CD4-positive, alpha-beta memory T cell (primary cell): ENCODE data around the gene ITGB3. TPM values are rescaled to one million over a fixed set of nuclear protein-coding genes. Genes with fewer than 3 reads are reported as not detected.
A peak's percentile ranks its signal among the peaks of the same experiment; 100 is the strongest.

ENCODE experiments used
- CTCF ChIA-PET: fragments of 350-600 bp; sonication (Branson Sonifier 250); formaldehyde crosslinking; loops from one replicate; lab custom pipeline; 2021; ENCODE audit warnings: inconsistent platforms; ENCODE audit not compliant: partially characterized antibody; lab: Charles Lee
- POLR2A ChIA-PET: fragments of 350-600 bp; sonication (Branson Sonifier 250); formaldehyde crosslinking; loops from one replicate; lab custom pipeline; 2021; ENCODE audit not compliant: partially characterized antibody; lab: Charles Lee
- DNase-seq, 5 donors: peaks; one replicate each; pipeline versions ENCODE4 v3.0.0 to v3.0.0-alpha.2; 2020 to 2022; ENCODE audit warnings: mixed read lengths in 1 of 5
- H3K27ac ChIP-seq: one replicate; pipeline ENCODE4 v1.7.0; 2013; ENCODE audit warnings: low read depth, low read length
- H3K27me3 ChIP-seq: 2 replicates; pipeline ENCODE4 v1.7.0; 2013; ENCODE audit warnings: mild to moderate bottlenecking, low read length, moderate library complexity; ENCODE audit not compliant: insufficient read depth
- H3K36me3 ChIP-seq: 2 replicates; pipeline ENCODE4 v1.7.0; 2013; ENCODE audit warnings: mild to moderate bottlenecking, low read length, moderate library complexity; ENCODE audit not compliant: insufficient read depth
- H3K4me1 ChIP-seq: 2 replicates; pipeline ENCODE4 v1.7.0; 2013; ENCODE audit warnings: mild to moderate bottlenecking, low read length, moderate library complexity; ENCODE audit not compliant: insufficient read depth
- H3K4me3 ChIP-seq, 2 donors: one replicate each; pipeline ENCODE4 v1.7.0; 2013; ENCODE audit warnings: low read length in 2 of 2, mild to moderate bottlenecking in 1 of 2
- H3K9me3 ChIP-seq, 2 donors: one replicate each; pipeline ENCODE4 v1.7.0; 2013; ENCODE audit warnings: low read length in 2 of 2, control low read depth in 1 of 2; ENCODE audit not compliant: control insufficient read depth in 1 of 2
- H3K27ac Mint-ChIP-seq, 7 donors: one replicate each; pipeline ENCODE4 v1.8.0; 2020 to 2021; ENCODE audit warnings: mixed read lengths in 7 of 7, mild to moderate bottlenecking in 6 of 7, inconsistent platforms in 3 of 7, moderate library complexity in 3 of 7
- H3K27me3 Mint-ChIP-seq, 2 donors: one replicate each; pipeline ENCODE4 v1.8.0; 2020 to 2021; ENCODE audit warnings: mixed read lengths in 2 of 2
- H3K36me3 Mint-ChIP-seq, 2 donors: one replicate each; pipeline ENCODE4 v1.8.0; 2020 to 2021; ENCODE audit warnings: mixed read lengths in 2 of 2, inconsistent platforms in 1 of 2, mild to moderate bottlenecking in 1 of 2
- H3K4me1 Mint-ChIP-seq, 4 donors: one replicate each; pipeline ENCODE4 v1.8.0; 2020 to 2021; ENCODE audit warnings: mixed read lengths in 4 of 4, mild to moderate bottlenecking in 1 of 4
- H3K4me3 Mint-ChIP-seq, 8 donors: one replicate each; pipeline ENCODE4 v1.8.0; 2020 to 2021; ENCODE audit warnings: mixed read lengths in 8 of 8, mild to moderate bottlenecking in 7 of 8, moderate library complexity in 6 of 8, inconsistent platforms in 3 of 8
- H3K9me3 Mint-ChIP-seq, 8 donors: one replicate each; pipeline ENCODE4 v1.8.0; 2020 to 2021; ENCODE audit warnings: mixed read lengths in 8 of 8, mild to moderate bottlenecking in 5 of 8, inconsistent platforms in 3 of 8, moderate library complexity in 1 of 8
- intact Hi-C: fragments of 100-400 bp; cut with micrococcal nuclease; formaldehyde crosslinking; loops from one replicate; pipeline ENCODE4 v1.15.1; 2023
- polyA plus RNA-seq, 2 donors: library from polyadenylated mRNA; unstranded; fragments of 300-500 nt; fragmentation: Illumina TruSeq; gene quantifications; one replicate each; pipeline ENCODE4 v1.2.3, GENCODE V29; 2021
- total RNA-seq, 2 experiments: library from RNA; stranded (reverse); gene quantifications; one replicate each; pipeline ENCODE4 v1.2.3, GENCODE V29; 2021

ITGB3 gene
- total and polyA plus RNA-seq, 4 experiments from 2014 or later = not detected

GRCh38 chr17:47281216-47281615 lies 27.6 kb downstream of the ITGB3 start:
- no peak overlapping the region for H3K27ac Mint-ChIP-seq
- Histone ChIP-seq H3K9me3 (no peaks in the 10 kb centered on the region), H3K27ac (no peak overlapping the region), H3K36me3 (no peaks in the 10 kb centered on the region), H3K4me3 (no peak overlapping the region), H3K27me3 (no peaks in the 10 kb centered on the region), H3K4me1 (no peaks in the 10 kb centered on the region)
- CTCF ChIA-PET = no interaction called here
- no peak overlapping the region for H3K4me3 Mint-ChIP-seq
- peaks cover 3 to 4% of the 10 kb centered on the region in 2 donors for H3K27me3 Mint-ChIP-seq
- intact Hi-C loops = no loop called here
- POLR2A ChIA-PET = no interaction called here
- DNase-seq = no peak
- H3K9me3 Mint-ChIP-seq = peaks cover 0 to 2% (median 0%) of the 10 kb centered on the region in 8 donors
- H3K36me3 Mint-ChIP-seq = no peaks in the 10 kb centered on the region
- H3K4me1 Mint-ChIP-seq = peaks cover 0 to 4% (median 0%) of the 10 kb centered on the region in 4 donors

GRCh38 chr17:47285003-47285402 lies 31.4 kb downstream of the ITGB3 start:
- H3K36me3 ChIP-seq = no peaks in the 10 kb centered on the region
- Mint-ChIP-seq H3K9me3 (no peaks in the 10 kb centered on the region), H3K4me3 (no peak overlapping the region), H3K4me1 (peaks cover 0 to 2% (median 0%) of the 10 kb centered on the region in 4 donors), H3K27ac (no peak overlapping the region), H3K27me3 (peaks cover 0 to 4% of the 10 kb centered on the region in 2 donors), H3K36me3 (no peaks in the 10 kb centered on the region)
- ChIA-PET POLR2A (no interaction called here), CTCF (no interaction called here)
- H3K27me3 ChIP-seq = no peaks in the 10 kb centered on the region
- DNase-seq = no peak
- intact Hi-C loops = no loop called here
- no peaks in the 10 kb centered on the region for H3K9me3 ChIP-seq
- H3K4me3 ChIP-seq = no peak overlapping the region
- H3K4me1 ChIP-seq = no peaks in the 10 kb centered on the region
- H3K27ac ChIP-seq = no peak overlapping the region

GRCh38 chr17:47286198-47286914 lies 32.7 kb downstream of the ITGB3 start:
- Histone ChIP-seq H3K27ac (no peak overlapping the region), H3K4me3 (no peak overlapping the region), H3K36me3 (no peaks in the 10 kb centered on the region), H3K9me3 (no peaks in the 10 kb centered on the region), H3K4me1 (no peaks in the 10 kb centered on the region), H3K27me3 (no peaks in the 10 kb centered on the region)
- H3K4me1 Mint-ChIP-seq = peaks cover 0 to 2% (median 0%) of the 10 kb centered on the region in 4 donors
- H3K27ac Mint-ChIP-seq = no peak overlapping the region
- H3K9me3 Mint-ChIP-seq = no peaks in the 10 kb centered on the region
- no peaks in the 10 kb centered on the region for H3K36me3 Mint-ChIP-seq
- CTCF ChIA-PET = no interaction called here
- no peak for DNase-seq
- POLR2A ChIA-PET = no interaction called here
- intact Hi-C loops = no loop called here
- H3K4me3 Mint-ChIP-seq = no peak overlapping the region
- peaks cover 0 to 4% of the 10 kb centered on the region in 2 donors for H3K27me3 Mint-ChIP-seq

DNA sequence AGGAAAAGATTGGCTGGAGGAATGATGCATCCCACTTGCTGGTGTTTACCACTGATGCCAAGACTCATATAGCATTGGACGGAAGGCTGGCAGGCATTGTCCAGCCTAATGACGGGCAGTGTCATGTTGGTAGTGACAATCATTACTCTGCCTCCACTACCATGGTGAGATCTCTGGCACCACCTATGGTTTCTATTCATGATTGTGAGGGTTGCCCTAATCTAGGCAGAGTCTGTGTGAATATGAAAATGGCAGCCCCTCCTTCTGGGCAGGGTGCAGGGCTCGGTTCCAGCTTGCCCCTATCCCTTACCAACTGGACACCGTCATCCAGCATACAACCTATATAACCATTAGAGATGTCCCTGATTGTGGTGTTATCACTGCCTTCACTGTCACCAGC lies 33.4 kb downstream of the ITGB3 start:
- CTCF ChIA-PET = no interaction called here
- Mint-ChIP-seq H3K27ac (no peak overlapping the region), H3K4me3 (no peak overlapping the region), H3K9me3 (no peaks in the 10 kb centered on the region), H3K27me3 (peaks cover 0 to 4% of the 10 kb centered on the region in 2 donors), H3K4me1 (peaks cover 0 to 2% (median 0%) of the 10 kb centered on the region in 4 donors), H3K36me3 (no peaks in the 10 kb centered on the region)
- no peak for DNase-seq
- H3K27me3 ChIP-seq = no peaks in the 10 kb centered on the region
- H3K4me3 ChIP-seq = no peak overlapping the region
- POLR2A ChIA-PET = no interaction called here
- intact Hi-C loops = no loop called here
- no peaks in the 10 kb centered on the region for H3K4me1 ChIP-seq
- H3K27ac ChIP-seq = no peak overlapping the region
- H3K36me3 ChIP-seq = no peaks in the 10 kb centered on the region
- no peaks in the 10 kb centered on the region for H3K9me3 ChIP-seq

- CTCF ChIA-PET = no interaction called here
Measured at GRCh38 chr17:47287639-47288038, 34.0 kb downstream of the ITGB3 start.

GRCh38 chr17:47288531-47289116 lies 35.0 kb downstream of the ITGB3 start:
- H3K4me3 ChIP-seq = no peak overlapping the region
- H3K9me3 ChIP-seq = no peaks in the 10 kb centered on the region
- H3K27ac ChIP-seq = no peak overlapping the region
- Mint-ChIP-seq H3K4me1 (peaks cover 0 to 2% (median 0%) of the 10 kb centered on the region in 4 donors), H3K4me3 (no peak overlapping the region), H3K27ac (peak overlapping the region in 1 of 7 donors; percentile 72), H3K27me3 (peaks cover 0 to 4% of the 10 kb centered on the region in 2 donors), H3K36me3 (no peaks in the 10 kb centered on the region), H3K9me3 (no peaks in the 10 kb centered on the region)
- no peaks in the 10 kb centered on the region for H3K27me3 ChIP-seq
- H3K36me3 ChIP-seq = no peaks in the 10 kb centered on the region
- intact Hi-C loops = no loop called here
- DNase-seq = no peak
- H3K4me1 ChIP-seq = no peaks in the 10 kb centered on the region
- CTCF ChIA-PET = no interaction called here
- POLR2A ChIA-PET = no interaction called here

More at GRCh38 chr17:47287639-47288038, 34.0 kb downstream of the ITGB3 start:
- no peaks in the 10 kb centered on the region for H3K4me1 ChIP-seq
- no peaks in the 10 kb centered on the region for H3K36me3 ChIP-seq
- Mint-ChIP-seq H3K9me3 (no peaks in the 10 kb centered on the region), H3K27ac (no peak overlapping the region), H3K36me3 (no peaks in the 10 kb centered on the region), H3K4me1 (peaks cover 0 to 2% (median 0%) of the 10 kb centered on the region in 4 donors), H3K27me3 (peaks cover 0 to 4% of the 10 kb centered on the region in 2 donors), H3K4me3 (no peak overlapping the region)
- H3K27ac ChIP-seq = no peak overlapping the region
- H3K4me3 ChIP-seq = no peak overlapping the region
- POLR2A ChIA-PET = no interaction called here
- intact Hi-C loops = no loop called here
- H3K27me3 ChIP-seq = no peaks in the 10 kb centered on the region
- DNase-seq = no peak
- H3K9me3 ChIP-seq = no peaks in the 10 kb centered on the region

- H3K4me1 ChIP-seq = no peaks in the 10 kb centered on the region
- Mint-ChIP-seq H3K36me3 (no peaks in the 10 kb centered on the region), H3K27ac (no peak overlapping the region), H3K27me3 (peaks cover 0 to 4% of the 10 kb centered on the region in 2 donors), H3K9me3 (no peaks in the 10 kb centered on the region), H3K4me3 (no peak overlapping the region), H3K4me1 (peaks cover 0 to 2% (median 0%) of the 10 kb centered on the region in 4 donors)
- ChIA-PET POLR2A (no interaction called here), CTCF (no interaction called here)
- no peaks in the 10 kb centered on the region for H3K27me3 ChIP-seq
- no peak overlapping the region for H3K27ac ChIP-seq
- no peak overlapping the region for H3K4me3 ChIP-seq
- H3K36me3 ChIP-seq = no peaks in the 10 kb centered on the region
- intact Hi-C loops = no loop called here
- no peaks in the 10 kb centered on the region for H3K9me3 ChIP-seq
- no peak for DNase-seq
Measured at GRCh38 chr17:47289302-47289701, 35.7 kb downstream of the ITGB3 start.
